ENCODE results near the gene UBE2M. TPM values are rescaled to one million over a fixed set of nuclear protein-coding genes. Genes with fewer than 3 reads are reported as not detected.
"Not testable (repeated sequence)": the region's sequence is repeated elsewhere in the genome, so short reads cannot be mapped to it uniquely, and the experiment has no call there.

UBE2M gene
- total RNA-seq, 1 experiment from 2014 or later = 141 TPM

- DNase-seq (ENCODE audit: low spot score) = no peak
Observed at GRCh38 chr19:58513213-58513693, 45.2 kb downstream of the UBE2M start.

- no peak for DNase-seq (ENCODE audit: low spot score)
Observed at GRCh38 chr19:58511353-58512208, 46.8 kb downstream of the UBE2M start, which contains the start of gene SLC27A5. TSS of gene SLC27A5 (minus strand) at chr19:58511992. CDS start at chr19:58511955, 37 bp downstream.

- DNase-seq (ENCODE audit: low spot score) = no peak
Observed at GRCh38 chr19:58510084-58510862, 48.1 kb downstream of the UBE2M start.

GRCh38 chr19:58509731-58510083, 48.7 kb downstream of the UBE2M start:
- no peak for DNase-seq (ENCODE audit: low spot score)

GRCh38 chr19:58507602-58508223, 50.7 kb downstream of the UBE2M start:
- not testable (repeated sequence) for DNase-seq (ENCODE audit: low spot score)

Other genes with a start within 250 kb of the UBE2M start
- gene ZSCAN22, start 231.6 kb downstream of the UBE2M start, total RNA-seq (2014; rRNA removed; shearing (Covaris generic)) = 4.0 and 4.1 TPM in 2 replicates
- gene A1BG, start 205.1 kb downstream of the UBE2M start, total RNA-seq (2014; rRNA removed; shearing (Covaris generic)) = 10.7 and 47.6 TPM in 2 replicates
- gene ZNF497, start 195.9 kb downstream of the UBE2M start, total RNA-seq (2014; rRNA removed; shearing (Covaris generic)) = 1.7 and 2.4 TPM in 2 replicates
- 3.7 and 5.7 TPM in 2 replicates for gene ZNF837, start 177.6 kb downstream of the UBE2M start, total RNA-seq (2014; rRNA removed; shearing (Covaris generic))
- 2,652 and 2,662 TPM in 2 replicates for gene RPS5, start 171.3 kb downstream of the UBE2M start, total RNA-seq (2014; rRNA removed; shearing (Covaris generic))
- gene RNF225, start 163.0 kb downstream of the UBE2M start, total RNA-seq (2014; rRNA removed; shearing (Covaris generic)) = not detected in 2 replicates
- 31.5 and 42.1 TPM in 2 replicates for gene ZNF584, start 150.0 kb downstream of the UBE2M start, total RNA-seq (2014; rRNA removed; shearing (Covaris generic))
- 0.03 and 0.19 TPM in 2 replicates for gene ZNF132, start 118.5 kb downstream of the UBE2M start, total RNA-seq (2014; rRNA removed; shearing (Covaris generic))
- 9.9 and 12.1 TPM in 2 replicates for gene ZNF324B, start 107.0 kb downstream of the UBE2M start, total RNA-seq (2014; rRNA removed; shearing (Covaris generic))
- 18.4 and 21.5 TPM in 2 replicates for gene ZNF324, start 91.5 kb downstream of the UBE2M start, total RNA-seq (2014; rRNA removed; shearing (Covaris generic))
- gene ZNF446, start 82.3 kb downstream of the UBE2M start, total RNA-seq (2014; rRNA removed; shearing (Covaris generic)) = 17.1 and 18.8 TPM in 2 replicates
- 2.8 and 6.6 TPM in 2 replicates for gene SLC27A5, start 46.6 kb downstream of the UBE2M start, total RNA-seq (2014; rRNA removed; shearing (Covaris generic))
- gene ZBTB45, start 38.8 kb downstream of the UBE2M start, total RNA-seq (2014; rRNA removed; shearing (Covaris generic)) = 9.0 and 11.9 TPM in 2 replicates
- 545 and 619 TPM in 2 replicates for gene TRIM28, start 14.5 kb downstream of the UBE2M start, total RNA-seq (2014; rRNA removed; shearing (Covaris generic))
- gene CHMP2A, start 3.5 kb downstream of the UBE2M start, total RNA-seq (2014; rRNA removed; shearing (Covaris generic)) = 32.1 and 48.2 TPM in 2 replicates
- gene MZF1, start 14.7 kb upstream of the UBE2M start, total RNA-seq (2014; rRNA removed; shearing (Covaris generic)) = 17.4 and 17.8 TPM in 2 replicates

Data from A172 (cell line).